Activated CD8-positive, alpha-beta memory T cell treated with anti-CD3 and anti-CD28 coated beads for 48 hours (primary cell): ENCODE results near the gene NEURL1B.
A peak's percentile ranks its signal among the peaks of the same experiment; 100 is the strongest.
"Not testable (repeated sequence)": the region's sequence is repeated elsewhere in the genome, so short reads cannot be mapped to it uniquely, and the experiment has no call there.

Source experiments
- DNase-seq, 3 experiments: peaks; one replicate each; pipeline ENCODE4 v3.0.0-alpha.2; 2020; ENCODE audit warnings: low read depth in 2 of 3, low spot score in 2 of 3

Gene NEURL1B, protein sequence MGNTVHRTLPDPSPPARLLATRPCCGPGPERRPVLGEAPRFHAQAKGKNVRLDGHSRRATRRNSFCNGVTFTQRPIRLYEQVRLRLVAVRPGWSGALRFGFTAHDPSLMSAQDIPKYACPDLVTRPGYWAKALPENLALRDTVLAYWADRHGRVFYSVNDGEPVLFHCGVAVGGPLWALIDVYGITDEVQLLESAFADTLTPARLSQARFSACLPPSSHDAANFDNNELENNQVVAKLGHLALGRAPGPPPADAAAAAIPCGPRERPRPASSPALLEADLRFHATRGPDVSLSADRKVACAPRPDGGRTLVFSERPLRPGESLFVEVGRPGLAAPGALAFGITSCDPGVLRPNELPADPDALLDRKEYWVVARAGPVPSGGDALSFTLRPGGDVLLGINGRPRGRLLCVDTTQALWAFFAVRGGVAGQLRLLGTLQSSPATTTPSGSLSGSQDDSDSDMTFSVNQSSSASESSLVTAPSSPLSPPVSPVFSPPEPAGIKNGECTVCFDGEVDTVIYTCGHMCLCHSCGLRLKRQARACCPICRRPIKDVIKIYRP

GRCh38 chr5:172640822-172641358 lies at the start of gene NEURL1B:
NEURL1B (plus strand) TSS chr5:172641263; CDS start chr5:172641407, 144 bp downstream.
- DNase-seq, result peak; percentile 9 to 23 (median 12)

GRCh38 chr5:172591636-172592035 lies 49.4 kb upstream of the NEURL1B start:
- DNase-seq, result no peak

- no peak for DNase-seq
Observed at GRCh38 chr5:172592881-172593280, 48.2 kb upstream of the NEURL1B start.

- no peak for DNase-seq
Observed at GRCh38 chr5:172593306-172593705, 47.8 kb upstream of the NEURL1B start.

DNA sequence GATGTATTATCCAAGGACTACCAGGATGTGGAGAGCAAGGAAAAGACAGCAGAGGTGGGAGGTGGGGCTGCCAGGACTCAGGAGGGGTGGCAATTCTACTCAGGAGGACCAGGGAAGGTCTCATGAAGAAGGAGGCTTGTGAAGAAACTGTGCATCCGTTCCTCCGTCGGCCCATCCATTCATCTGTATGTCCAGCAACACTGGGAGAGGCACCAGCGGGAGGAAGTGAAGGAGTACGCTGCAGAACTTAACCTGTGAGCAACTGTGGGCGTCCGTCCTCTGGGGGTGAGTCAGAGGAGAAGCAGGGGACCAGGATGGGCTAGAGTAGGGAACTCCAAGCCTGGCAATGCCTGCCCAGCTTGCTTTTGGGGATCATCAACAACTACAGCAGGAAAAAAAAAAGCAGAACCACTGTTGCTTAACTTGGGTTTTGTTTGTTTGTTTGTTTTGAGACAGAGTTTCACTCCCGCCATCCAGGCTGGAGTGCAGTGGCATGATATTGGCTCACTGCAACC lies 47.3 kb upstream of the NEURL1B start:
- DNase-seq, result no peak

GRCh38 chr5:172594431-172594830 lies 46.6 kb upstream of the NEURL1B start:
- DNase-seq, result no peak

- DNase-seq, result no peak
Observed at GRCh38 chr5:172594867-172595466, 46.1 kb upstream of the NEURL1B start.

- DNase-seq, result no peak
Observed at GRCh38 chr5:172595596-172596455, 45.2 kb upstream of the NEURL1B start.

DNA sequence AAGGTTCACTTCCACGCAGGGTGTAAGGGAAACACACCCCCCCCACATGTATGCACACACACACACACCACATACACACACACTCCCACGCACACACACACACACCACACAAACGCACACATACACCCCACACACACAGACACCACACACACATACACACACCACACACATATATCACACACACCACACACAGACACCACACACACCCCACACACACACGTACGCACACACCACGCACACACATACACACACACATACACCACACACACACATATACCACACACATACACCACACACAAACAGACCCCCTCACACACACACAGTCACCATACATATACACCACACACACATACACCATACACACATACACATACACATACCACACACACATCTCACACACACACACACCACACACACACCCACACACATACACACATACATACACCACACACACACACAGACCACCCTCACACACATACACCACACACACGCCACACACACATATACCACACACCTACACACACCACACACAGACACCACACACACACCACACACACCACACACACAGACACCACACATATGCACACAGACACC lies 44.3 kb upstream of the NEURL1B start:
- no peak for DNase-seq

GRCh38 chr5:172597755-172598155 lies 43.3 kb upstream of the NEURL1B start:
- no peak for DNase-seq

- DNase-seq, result no peak
Observed at GRCh38 chr5:172598251-172599203, 42.5 kb upstream of the NEURL1B start.

DNA sequence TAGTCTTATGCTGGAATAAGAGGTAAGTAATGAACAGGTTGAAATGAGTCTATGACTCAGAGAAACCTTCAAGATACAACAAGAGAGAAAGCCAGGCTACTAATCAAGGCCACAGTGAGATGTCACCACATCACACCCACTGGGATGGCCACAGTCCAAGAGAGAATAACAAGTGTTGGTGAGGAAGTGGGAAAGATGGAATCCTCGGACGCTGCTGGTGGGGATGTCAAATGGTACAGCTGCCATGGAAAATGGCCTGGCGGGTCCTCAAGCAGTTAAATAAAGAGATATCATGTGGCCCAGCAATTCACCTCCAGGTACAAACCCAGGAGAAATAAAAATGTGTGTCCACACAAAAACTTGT lies 41.9 kb upstream of the NEURL1B start:
- no peak for DNase-seq

DNA sequence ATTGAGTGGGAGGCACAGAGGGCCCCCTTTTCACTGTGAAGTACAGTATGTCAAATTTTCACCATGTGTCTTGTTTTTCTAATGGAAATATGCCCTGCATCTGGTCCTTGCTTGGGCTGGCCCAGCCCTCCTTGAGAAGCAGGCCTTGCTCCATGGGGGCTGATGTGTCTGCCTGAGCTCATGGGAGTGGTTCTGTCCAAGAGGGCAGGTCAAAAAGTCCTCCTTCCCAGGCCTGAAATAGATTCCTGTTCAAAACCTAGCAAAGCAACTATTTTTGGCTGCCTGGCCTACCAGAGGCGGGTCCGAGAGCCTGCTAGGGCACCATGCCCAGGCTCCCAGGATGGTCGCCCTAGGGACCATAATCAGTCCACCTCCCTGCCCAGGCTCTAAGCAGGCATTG lies 40.5 kb upstream of the NEURL1B start:
- no peak for DNase-seq

- DNase-seq, result not testable (repeated sequence)
Observed at GRCh38 chr5:172601576-172601975, 39.5 kb upstream of the NEURL1B start.

GRCh38 chr5:172602783-172603231 lies 38.3 kb upstream of the NEURL1B start:
- DNase-seq, result no peak

DNA sequence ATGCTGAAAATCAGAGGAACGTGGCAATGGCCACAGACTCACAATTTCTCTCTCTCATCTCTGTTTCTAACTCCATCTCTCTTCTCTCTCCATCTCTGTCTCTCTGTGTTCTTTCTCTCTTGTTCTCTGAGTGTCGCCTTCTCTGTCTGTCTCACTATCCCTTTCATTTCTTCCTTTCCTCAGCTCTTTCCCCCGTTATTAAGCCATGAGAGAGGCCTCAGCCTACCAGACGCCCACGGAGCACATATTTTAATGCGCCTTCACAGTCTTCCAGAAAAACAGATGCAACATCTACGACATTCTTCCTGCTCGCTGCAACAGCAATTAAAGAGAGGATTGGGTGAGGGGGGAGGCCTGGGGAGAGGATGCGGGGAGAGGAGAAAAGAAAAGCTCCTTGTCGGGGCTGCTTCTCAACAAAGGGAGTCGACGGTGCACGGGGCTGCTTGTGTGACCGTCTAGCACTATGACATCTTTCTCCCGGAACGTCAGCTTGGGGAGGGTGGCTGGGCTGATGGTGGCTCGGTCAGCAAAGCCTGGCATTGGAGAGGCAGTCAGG lies 37.7 kb upstream of the NEURL1B start:
- DNase-seq, result no peak

GRCh38 chr5:172605466-172605865 lies 35.6 kb upstream of the NEURL1B start:
- no peak for DNase-seq

DNA sequence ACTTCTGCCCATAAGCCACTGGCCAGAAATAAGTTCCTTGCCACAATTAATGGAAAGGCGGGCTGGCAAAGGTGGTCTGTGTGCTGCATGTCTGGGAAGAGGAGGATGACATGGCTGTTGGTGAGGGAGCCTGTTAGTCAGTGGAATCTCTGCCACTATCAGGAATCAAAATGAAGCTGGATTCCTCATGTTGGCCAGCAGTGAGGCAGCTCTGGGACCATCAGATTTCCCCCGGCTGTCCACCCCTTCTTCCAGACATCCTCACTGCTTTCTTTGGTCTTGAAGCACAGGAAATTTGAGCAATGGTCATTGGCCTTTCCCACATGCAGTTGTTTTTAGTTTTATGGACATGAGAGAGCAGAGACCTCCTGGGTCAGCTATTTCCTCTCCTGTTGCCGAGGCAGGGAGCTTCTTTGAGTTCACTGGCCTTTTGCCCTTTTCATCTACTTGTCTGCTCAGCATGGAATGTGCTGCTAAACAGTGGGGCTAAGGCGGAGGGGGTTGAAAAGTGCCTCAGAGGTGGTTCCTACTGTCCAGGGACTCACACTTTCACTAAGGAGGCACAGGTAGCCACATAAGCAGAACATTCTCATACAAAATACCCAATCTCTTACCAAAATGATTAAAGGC lies 34.8 kb upstream of the NEURL1B start:
- no peak for DNase-seq
